HG02763 (cell line): ENCODE results near the gene USP40.

Experiments used
- ATAC-seq: cut with Tn5 transposase; IDR thresholded peaks from one replicate; pipeline ENCODE4 v1.9.1; 2021; ENCODE audit warnings: mild to moderate bottlenecking, moderate library complexity; ENCODE audit not compliant: unreplicated experiment

The USP40 gene

DNA sequence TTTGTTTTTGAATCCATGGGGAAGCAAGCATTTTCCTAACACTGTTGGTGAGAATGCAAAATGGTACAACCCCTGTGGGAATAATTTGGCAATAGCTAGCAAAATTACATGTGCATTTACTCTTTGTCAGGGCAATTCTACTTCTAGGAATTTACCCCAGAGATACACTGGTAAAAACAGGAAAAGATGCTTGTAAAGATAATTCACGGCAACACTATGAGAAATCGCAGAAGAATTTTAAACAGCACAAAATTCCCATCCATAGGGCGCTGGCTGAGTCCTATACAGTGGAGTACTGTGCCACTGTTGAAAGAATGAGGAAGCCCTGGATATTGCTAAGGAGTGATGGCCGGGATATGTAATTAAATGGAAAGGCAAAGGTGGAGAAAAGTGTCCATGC lies 136.5 kb downstream of the USP40 start:
- no peak for ATAC-seq

GRCh38 chr2:233429175-233429897 lies 137.2 kb downstream of the USP40 start:
- ATAC-seq, result no peak

- no peak for ATAC-seq
Measured at GRCh38 chr2:233428438-233428837, 138.1 kb downstream of the USP40 start.

GRCh38 chr2:233428008-233428407 lies 138.6 kb downstream of the USP40 start:
- no peak for ATAC-seq

DNA sequence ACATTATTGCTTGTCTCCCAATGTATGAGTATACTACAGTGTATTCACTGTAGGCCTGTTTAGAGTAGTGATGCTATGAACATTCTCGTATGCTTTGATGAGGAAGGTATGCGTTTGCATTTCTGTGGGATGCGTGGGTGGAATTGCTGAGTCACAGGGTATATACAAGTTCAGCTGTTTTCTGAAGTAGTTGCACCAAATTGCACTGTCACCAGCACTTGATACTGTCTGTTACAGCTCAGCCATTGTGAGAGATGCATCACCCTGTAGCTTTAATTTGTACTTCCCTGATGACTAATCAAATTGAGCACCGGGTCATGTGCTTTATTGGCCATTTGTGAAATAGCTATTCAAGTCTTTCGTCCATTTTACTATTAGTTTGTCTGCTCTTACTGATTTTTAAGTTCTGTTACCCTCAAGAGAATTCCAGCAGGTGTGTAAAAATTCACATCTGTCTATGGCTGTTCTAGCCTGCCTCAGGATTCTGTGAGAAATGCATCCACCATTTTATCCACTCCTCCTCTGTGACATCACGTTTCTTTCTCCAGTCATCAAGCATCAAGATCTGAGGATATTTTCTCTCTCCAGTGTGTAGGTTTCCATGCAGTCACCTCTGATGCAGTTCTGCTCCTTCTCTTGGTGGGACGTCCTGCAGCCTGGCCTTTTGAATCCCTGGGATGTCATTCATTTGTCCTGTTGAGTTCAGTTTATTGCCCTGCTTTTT lies 139.8 kb downstream of the USP40 start:
- no peak for ATAC-seq
